ENCODE measurements around the gene AMER3.

GRCh38 chr2:130720036-130720435 lies 35.3 kb upstream of the AMER3 start:
- TF ChIP-seq EZH2 (IDR thresholded peaks at IDR 0.05; ENCODE audit: borderline replicate concordance, insufficient read depth, low read length, poor library complexity, severe bottlenecking) (no peak), CTCF (IDR thresholded peaks at IDR 0.05; ENCODE audit: poor library complexity, severe bottlenecking) (no peak), RAD21 (conservative IDR thresholded peaks at IDR 0.05) (no peak), REST (IDR thresholded peaks at IDR 0.05; ENCODE audit: borderline replicate concordance) (no peak), EP300 (conservative IDR thresholded peaks at IDR 0.05; ENCODE audit: poor library complexity, severe bottlenecking) (no peak), POLR2AphosphoS5 (IDR thresholded peaks at IDR 0.05) (no peak), MXI1 (conservative IDR thresholded peaks at IDR 0.05; ENCODE audit: poor library complexity, severe bottlenecking) (no peak), SMC3 (conservative IDR thresholded peaks at IDR 0.05; ENCODE audit: poor library complexity) (no peak)

Measured in neural cell (in vitro differentiated cells).